OCI-LY3 (cell line): ENCODE results near the gene MTOR.

Experiments used
- H2AFZ ChIP-seq: fragments of 200-600, 300-600 bp; shearing (Covaris generic); 2 replicates; pipeline ENCODE4 v1.6.0; 2014; ENCODE audit warnings: antibody characterized with exemption, low read depth, low read length
- H3K27ac ChIP-seq: fragments of 200-600, 300-600 bp; sonication (generic); 2 replicates; pipeline ENCODE4 v1.5.1; 2014; ENCODE audit warnings: mild to moderate bottlenecking, low read length, moderate library complexity, mixed read lengths
- H3K27me3 ChIP-seq: fragments of 200-600, 300-600 bp; sonication (generic); 2 replicates; pipeline ENCODE4 v1.6.1; 2014; ENCODE audit warnings: low read depth, low read length, mixed read lengths
- H3K36me3 ChIP-seq: fragments of 200-600, 300-600 bp; sonication (generic); replicated peaks from 2 replicates; pipeline ENCODE3; 2014; ENCODE audit warnings: low read depth, low read length, mixed read lengths
- H3K4me1 ChIP-seq: fragments of 300-600, 200-600 bp; sonication (generic); 2 replicates; pipeline ENCODE4 v1.6.1; 2014; ENCODE audit warnings: low read length, mixed read lengths
- H3K4me2 ChIP-seq: fragments of 200-600, 300-600 bp; sonication (generic); 2 replicates; pipeline ENCODE4 v1.6.1; 2014; ENCODE audit warnings: low read length, mixed read lengths
- H3K4me3 ChIP-seq: fragments of 300-600, 200-600 bp; sonication (generic); 2 replicates; pipeline ENCODE4 v1.5.1; 2014; ENCODE audit warnings: antibody characterized with exemption, mild to moderate bottlenecking, low read length, moderate library complexity
- H3K79me2 ChIP-seq: fragments of 300-600, 200-600 bp; shearing (Covaris generic); 2 replicates; pipeline ENCODE4 v1.6.1; 2014; ENCODE audit warnings: mild to moderate bottlenecking, low read length, mixed read lengths
- H3K9ac ChIP-seq: fragments of 300-600, 200-600 bp; shearing (Covaris generic); 2 replicates; pipeline ENCODE4 v1.6.0; 2014; ENCODE audit warnings: mild to moderate bottlenecking, low read length, moderate library complexity
- H3K9me3 ChIP-seq: fragments of 200-600, 300-600 bp; shearing (Covaris generic); 2 replicates; pipeline ENCODE4 v1.6.1; 2014; ENCODE audit warnings: low read length, mixed read lengths; ENCODE audit not compliant: insufficient read depth
- H4K20me1 ChIP-seq: fragments of 200-600, 300-600 bp; sonication (generic); 2 replicates; pipeline ENCODE4 v1.6.1; 2016; ENCODE audit warnings: low read length, mixed read lengths; ENCODE audit not compliant: insufficient read depth
- EZH2phosphoT487 ChIP-seq: fragments of 200-600 bp; shearing (Covaris generic); IDR thresholded peaks from 2 replicates; pipeline ENCODE4 v1.6.1; 2018; ENCODE audit warnings: antibody characterized with exemption, mixed run types, low read depth
- TF ChIP-seq, protein P1 (sequence below): fragments of 200-600, 300-600 bp; sonication (generic); IDR thresholded peaks from 2 replicates; pipeline ENCODE4 v1.5.1; 2014; ENCODE audit warnings: antibody characterized with exemption, low read length, low read depth

The MTOR gene

DNA sequence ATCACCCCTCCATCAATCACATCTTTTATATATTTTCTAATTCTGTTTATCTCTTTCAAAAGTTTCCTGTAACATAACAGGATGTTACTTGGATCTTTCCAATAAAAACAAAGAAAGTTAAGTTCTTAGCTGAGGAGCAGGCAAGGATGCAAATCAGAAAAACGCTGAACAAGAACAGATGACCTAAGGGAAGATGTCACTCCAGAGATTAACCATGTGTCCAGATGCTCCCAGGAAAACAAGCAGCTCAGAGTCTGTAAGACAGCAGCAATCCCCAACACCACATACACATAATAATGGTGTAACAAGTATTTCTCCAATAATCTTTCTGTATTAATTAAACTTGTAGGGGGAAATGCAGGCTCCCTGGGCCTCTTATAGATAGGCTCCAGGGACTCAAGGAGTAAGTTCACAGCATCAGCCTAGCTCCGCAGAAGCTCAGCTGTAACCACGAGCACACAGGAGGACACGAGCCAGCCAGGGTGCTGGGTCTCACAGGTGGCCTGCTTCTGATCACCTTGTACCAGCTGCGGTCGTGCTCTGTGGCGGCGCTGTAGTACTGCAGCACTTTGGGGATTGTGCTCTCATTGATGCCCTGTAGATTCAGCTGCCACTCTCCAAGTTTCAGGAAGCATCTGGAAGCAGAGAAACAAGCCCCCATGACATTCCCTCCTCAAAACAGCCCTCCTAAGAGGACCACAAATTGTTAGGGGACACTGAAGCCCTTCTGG lies 129.6 kb downstream of the MTOR start:
- Histone ChIP-seq H3K4me1 (no peaks in the 10 kb centered on the region), H2AFZ (no peak overlapping the region), H3K27ac (no peak overlapping the region), H4K20me1 (no peaks in the 10 kb centered on the region), H3K36me3 (peaks cover 9% of the 10 kb centered on the region), H3K9me3 (no peaks in the 10 kb centered on the region), H3K27me3 (no peaks in the 10 kb centered on the region), H3K4me3 (no peak overlapping the region), H3K9ac (no peak overlapping the region), H3K79me2 (no peaks in the 10 kb centered on the region), H3K4me2 (no peak overlapping the region)
- TF ChIP-seq, protein P1, sequence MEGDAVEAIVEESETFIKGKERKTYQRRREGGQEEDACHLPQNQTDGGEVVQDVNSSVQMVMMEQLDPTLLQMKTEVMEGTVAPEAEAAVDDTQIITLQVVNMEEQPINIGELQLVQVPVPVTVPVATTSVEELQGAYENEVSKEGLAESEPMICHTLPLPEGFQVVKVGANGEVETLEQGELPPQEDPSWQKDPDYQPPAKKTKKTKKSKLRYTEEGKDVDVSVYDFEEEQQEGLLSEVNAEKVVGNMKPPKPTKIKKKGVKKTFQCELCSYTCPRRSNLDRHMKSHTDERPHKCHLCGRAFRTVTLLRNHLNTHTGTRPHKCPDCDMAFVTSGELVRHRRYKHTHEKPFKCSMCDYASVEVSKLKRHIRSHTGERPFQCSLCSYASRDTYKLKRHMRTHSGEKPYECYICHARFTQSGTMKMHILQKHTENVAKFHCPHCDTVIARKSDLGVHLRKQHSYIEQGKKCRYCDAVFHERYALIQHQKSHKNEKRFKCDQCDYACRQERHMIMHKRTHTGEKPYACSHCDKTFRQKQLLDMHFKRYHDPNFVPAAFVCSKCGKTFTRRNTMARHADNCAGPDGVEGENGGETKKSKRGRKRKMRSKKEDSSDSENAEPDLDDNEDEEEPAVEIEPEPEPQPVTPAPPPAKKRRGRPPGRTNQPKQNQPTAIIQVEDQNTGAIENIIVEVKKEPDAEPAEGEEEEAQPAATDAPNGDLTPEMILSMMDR: no peak
- TF ChIP-seq EZH2phosphoT487: no peak

DNA sequence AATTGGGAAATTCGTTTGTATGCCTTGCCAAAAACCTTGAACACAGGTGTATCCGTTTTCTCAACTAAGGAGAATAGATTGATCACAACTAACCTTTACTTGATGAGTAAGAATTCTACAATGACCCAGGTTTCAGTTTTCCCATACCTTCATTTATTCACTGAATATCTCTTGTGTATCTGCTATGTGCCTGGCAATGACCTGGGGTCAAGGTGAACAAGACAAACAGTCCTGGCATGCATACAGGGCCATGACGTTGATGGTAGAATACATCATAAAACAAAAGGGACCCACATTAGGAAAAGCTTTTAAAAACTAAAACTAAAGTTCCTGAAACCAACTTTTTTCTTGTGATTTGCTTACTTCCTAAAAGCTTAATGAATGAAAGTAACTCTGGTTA lies 130.5 kb downstream of the MTOR start:
- TF ChIP-seq EZH2phosphoT487: no peak
- TF ChIP-seq, protein P1: no peak
- Histone ChIP-seq H3K36me3 (peaks cover 11% of the 10 kb centered on the region), H3K9ac (no peak overlapping the region), H3K79me2 (no peaks in the 10 kb centered on the region), H3K4me1 (no peaks in the 10 kb centered on the region), H4K20me1 (no peaks in the 10 kb centered on the region), H3K27me3 (no peaks in the 10 kb centered on the region), H3K9me3 (no peaks in the 10 kb centered on the region), H3K4me3 (no peak overlapping the region), H2AFZ (no peak overlapping the region), H3K4me2 (no peak overlapping the region), H3K27ac (no peak overlapping the region)

DNA sequence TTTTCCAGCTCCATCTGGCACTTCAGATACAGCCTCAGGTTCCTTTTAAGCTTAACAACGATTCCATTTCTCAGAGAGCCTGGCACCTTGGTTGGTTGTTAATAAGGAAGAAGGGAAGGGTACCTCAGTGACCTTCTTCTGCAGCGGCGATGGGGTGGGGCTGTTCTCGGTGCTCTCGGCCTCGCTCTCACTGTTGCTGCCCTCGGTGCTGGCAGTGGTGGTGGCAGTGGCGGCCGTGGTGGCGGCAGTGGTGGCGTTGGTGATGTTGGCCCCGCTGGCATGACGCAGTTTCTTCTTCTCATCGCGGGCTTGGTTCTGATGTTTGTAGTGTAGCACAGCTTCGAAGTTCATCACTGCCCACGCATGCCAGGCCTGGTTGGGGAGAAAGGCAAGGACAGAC lies 131.9 kb downstream of the MTOR start:
- Histone ChIP-seq H3K4me1 (no peaks in the 10 kb centered on the region), H2AFZ (no peak overlapping the region), H3K9ac (no peak overlapping the region), H3K36me3 (peaks cover 11% of the 10 kb centered on the region), H3K9me3 (no peaks in the 10 kb centered on the region), H3K27me3 (no peaks in the 10 kb centered on the region), H3K27ac (no peak overlapping the region), H4K20me1 (no peaks in the 10 kb centered on the region), H3K79me2 (no peaks in the 10 kb centered on the region), H3K4me2 (no peak overlapping the region), H3K4me3 (no peak overlapping the region)
- TF ChIP-seq, protein P1: no peak
- no peak for TF ChIP-seq EZH2phosphoT487

DNA sequence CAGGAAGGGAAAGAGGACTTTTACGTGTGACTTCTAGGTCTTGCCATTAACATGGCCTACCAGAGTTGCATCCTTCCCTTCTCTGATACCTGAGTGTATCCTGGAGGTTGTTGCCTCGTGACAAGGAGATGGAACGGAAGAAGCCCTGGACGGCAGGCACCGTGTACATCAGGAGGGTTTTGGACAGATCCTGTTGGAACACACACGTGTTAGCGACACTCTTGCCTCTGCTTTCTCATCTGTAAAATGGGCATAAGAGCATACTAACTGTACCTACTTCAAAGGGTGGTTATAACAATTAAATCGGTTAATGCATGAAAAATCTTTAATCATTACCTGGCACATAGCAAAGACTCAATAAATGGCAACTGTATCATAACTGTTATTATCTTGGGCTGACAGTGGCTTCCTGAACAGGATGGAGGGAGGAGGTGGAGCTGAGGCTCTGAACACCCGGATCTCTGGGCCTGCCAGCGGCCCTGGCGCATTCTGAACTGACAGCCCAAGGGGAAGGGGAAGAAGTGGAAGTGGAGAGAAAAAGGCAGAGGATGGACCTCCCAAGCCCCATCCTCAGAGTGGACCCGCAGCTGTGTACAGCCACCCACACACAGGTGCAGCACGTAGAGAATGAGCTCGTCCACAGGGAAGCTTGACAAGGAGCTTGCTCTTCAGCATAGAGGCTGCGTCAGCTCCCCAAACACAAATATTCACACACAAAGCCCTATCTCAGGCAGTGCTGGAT lies 132.5 kb downstream of the MTOR start:
- Histone ChIP-seq H3K4me1 (no peaks in the 10 kb centered on the region), H4K20me1 (no peaks in the 10 kb centered on the region), H3K4me3 (no peak overlapping the region), H2AFZ (no peak overlapping the region), H3K36me3 (peaks cover 12% of the 10 kb centered on the region), H3K79me2 (no peaks in the 10 kb centered on the region), H3K27me3 (no peaks in the 10 kb centered on the region), H3K4me2 (no peak overlapping the region), H3K9me3 (no peaks in the 10 kb centered on the region), H3K27ac (no peak overlapping the region), H3K9ac (no peak overlapping the region)
- no peak for TF ChIP-seq EZH2phosphoT487
- TF ChIP-seq, protein P1: no peak
